Caco-2 (cell line): ENCODE results near the gene PIGL. TPM values are rescaled to one million over a fixed set of nuclear protein-coding genes. Genes with fewer than 3 reads are reported as not detected.

Experiments
- BruUV-seq: library from RNA; stranded (reverse); fragments of 400-500 nt; replicated peaks from 2 replicates; lab custom pipeline; 2021; lab: Mats Ljungman, UMichigan
- CTCF ChIA-PET: fragments of 300-600 bp; sonication (Branson Sonifier 250); formaldehyde crosslinking; loops from one replicate; lab custom pipeline; 2022; ENCODE audit warnings: antibody characterized with exemption; lab: Charles Lee
- POLR2A ChIA-PET: fragments of 300-600 bp; sonication (Branson Sonifier 250); formaldehyde crosslinking; loops from one replicate; lab custom pipeline; 2022; ENCODE audit warnings: antibody characterized with exemption; lab: Charles Lee
- DNase-seq, 2 experiments: peaks; one replicate each; pipeline versions ENCODE4 v3.0.0 to v3.0.0-alpha.2; 2020 to 2022
- H3K27me3 ChIP-seq: replicated peaks from 2 replicates; pipeline ENCODE4 v1.6.0; 2011; ENCODE audit warnings: low read length; ENCODE audit not compliant: control insufficient read depth, insufficient read depth
- H3K36me3 ChIP-seq: 2 replicates; pipeline ENCODE4 v1.5.1; 2011; ENCODE audit warnings: low read length; ENCODE audit not compliant: control insufficient read depth, insufficient read depth
- H3K4me1 ChIP-seq: fragments of 250-450 bp; sonication (Bioruptor Pico); 2 replicates; pipeline ENCODE4 v1.5.1; 2020; ENCODE audit warnings: mild to moderate bottlenecking
- H3K4me3 ChIP-seq: 2 replicates; pipeline ENCODE4 v1.5.1; 2011; ENCODE audit warnings: low read depth, mild to moderate bottlenecking, control low read depth, low read length
- H3K9me3 ChIP-seq: fragments of 250-450 bp; sonication (Bioruptor Pico); 2 replicates; pipeline ENCODE4 v1.5.1; 2020; ENCODE audit warnings: mild to moderate bottlenecking, moderate library complexity
- H3K27ac Mint-ChIP-seq: one replicate; pipeline ENCODE4 v1.8.0; 2022; ENCODE audit warnings: mixed read lengths; ENCODE audit not compliant: unreplicated experiment
- H3K27me3 Mint-ChIP-seq: one replicate; pipeline ENCODE4 v1.8.0; 2022; ENCODE audit warnings: mixed read lengths; ENCODE audit not compliant: insufficient read depth, unreplicated experiment
- H3K36me3 Mint-ChIP-seq: one replicate; pipeline ENCODE4 v1.8.0; 2022; ENCODE audit warnings: mild to moderate bottlenecking, mixed read lengths; ENCODE audit not compliant: insufficient read depth, unreplicated experiment
- H3K4me1 Mint-ChIP-seq: one replicate; pipeline ENCODE4 v1.8.0; 2022; ENCODE audit warnings: low read depth, mixed read lengths; ENCODE audit not compliant: unreplicated experiment
- H3K4me3 Mint-ChIP-seq: one replicate; pipeline ENCODE4 v1.8.0; 2022; ENCODE audit warnings: mild to moderate bottlenecking, moderate library complexity, mixed read lengths; ENCODE audit not compliant: unreplicated experiment
- H3K9me3 Mint-ChIP-seq: one replicate; pipeline ENCODE4 v1.8.0; 2022; ENCODE audit warnings: mixed read lengths; ENCODE audit not compliant: unreplicated experiment
- intact Hi-C: fragments of 100-400 bp; cut with micrococcal nuclease; formaldehyde crosslinking; loops from one replicate; pipeline ENCODE4 v1.10.0; 2022; ENCODE audit not compliant: unreplicated experiment
- total RNA-seq: library from RNA; stranded (reverse); gene quantifications from 2 replicates; pipeline ENCODE4 v1.2.3, GENCODE V29; 2022
- TF ChIP-seq, protein P1 (sequence below), 2 experiments: fragments of 200-600 bp in 1 of 2; IDR thresholded peaks; 1 replicate in 1 of 2; 2 replicates in 1 of 2; pipeline versions ENCODE4 v1.5.1 to v1.8.0; 2011 to 2022; ENCODE audit warnings: antibody characterized with exemption in 1 of 2, control low read depth in 1 of 2, inconsistent platforms in 1 of 2, low read depth in 1 of 2, low read length in 1 of 2, mild to moderate bottlenecking in 1 of 2, moderate library complexity in 1 of 2; ENCODE audit not compliant: insufficient read depth in 1 of 2, severe bottlenecking in 1 of 2, unreplicated experiment in 1 of 2

The PIGL gene
- total RNA-seq, 1 experiment from 2014 or later: 21.1 TPM

- H3K27me3 Mint-ChIP-seq: no peaks in the 10 kb centered on the region
- DNase-seq: peak; percentile 20 to 45
- Histone ChIP-seq H3K4me3 (no peak overlapping the region), H3K27me3 (no peaks in the 10 kb centered on the region), H3K9me3 (no peaks in the 10 kb centered on the region), H3K4me1 (peaks cover 60% of the 10 kb centered on the region), H3K36me3 (no peaks in the 10 kb centered on the region)
- TF ChIP-seq, protein P1, sequence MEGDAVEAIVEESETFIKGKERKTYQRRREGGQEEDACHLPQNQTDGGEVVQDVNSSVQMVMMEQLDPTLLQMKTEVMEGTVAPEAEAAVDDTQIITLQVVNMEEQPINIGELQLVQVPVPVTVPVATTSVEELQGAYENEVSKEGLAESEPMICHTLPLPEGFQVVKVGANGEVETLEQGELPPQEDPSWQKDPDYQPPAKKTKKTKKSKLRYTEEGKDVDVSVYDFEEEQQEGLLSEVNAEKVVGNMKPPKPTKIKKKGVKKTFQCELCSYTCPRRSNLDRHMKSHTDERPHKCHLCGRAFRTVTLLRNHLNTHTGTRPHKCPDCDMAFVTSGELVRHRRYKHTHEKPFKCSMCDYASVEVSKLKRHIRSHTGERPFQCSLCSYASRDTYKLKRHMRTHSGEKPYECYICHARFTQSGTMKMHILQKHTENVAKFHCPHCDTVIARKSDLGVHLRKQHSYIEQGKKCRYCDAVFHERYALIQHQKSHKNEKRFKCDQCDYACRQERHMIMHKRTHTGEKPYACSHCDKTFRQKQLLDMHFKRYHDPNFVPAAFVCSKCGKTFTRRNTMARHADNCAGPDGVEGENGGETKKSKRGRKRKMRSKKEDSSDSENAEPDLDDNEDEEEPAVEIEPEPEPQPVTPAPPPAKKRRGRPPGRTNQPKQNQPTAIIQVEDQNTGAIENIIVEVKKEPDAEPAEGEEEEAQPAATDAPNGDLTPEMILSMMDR (IDR thresholded peaks at IDR 0.05; ENCODE audit: insufficient read depth in 1 of 2, low read depth in 1 of 2, low read length in 1 of 2, severe bottlenecking in 1 of 2, unreplicated experiment in 1 of 2): no peak
- BruUV-seq: TSS peak; percentile 97
- POLR2A ChIA-PET: interaction anchor here (1.8 to 2.3 kb wide), 2 partner anchors 9 to 12 kb away, joined by 11 read pairs; no protein-coding TSS in a partner anchor
- no peaks in the 10 kb centered on the region for H3K9me3 Mint-ChIP-seq
- H3K4me3 Mint-ChIP-seq: peak overlapping the region; percentile 54
- H3K4me1 Mint-ChIP-seq: peaks cover 25% of the 10 kb centered on the region
- no peaks in the 10 kb centered on the region for H3K36me3 Mint-ChIP-seq
- intact Hi-C loops: loop anchor here (1.0 kb wide), 1 partner anchor 11 kb away; no protein-coding TSS in a partner anchor
- CTCF ChIA-PET: interaction anchor here (0.6 to 1.3 kb wide), 2 partner anchors 11 to 82 kb away, joined by 3 read pairs; no protein-coding TSS in a partner anchor
- H3K27ac Mint-ChIP-seq: peak overlapping the region; percentile 84
Measured at GRCh38 chr17:16297367-16298139, 80.5 kb downstream of the PIGL start.

GRCh38 chr17:16298140-16298662 is 81.2 kb downstream of the PIGL start:
- H3K4me1 ChIP-seq: peaks cover 60% of the 10 kb centered on the region
- intact Hi-C loops: no loop called here
- BruUV-seq: no TSS peak

DNA sequence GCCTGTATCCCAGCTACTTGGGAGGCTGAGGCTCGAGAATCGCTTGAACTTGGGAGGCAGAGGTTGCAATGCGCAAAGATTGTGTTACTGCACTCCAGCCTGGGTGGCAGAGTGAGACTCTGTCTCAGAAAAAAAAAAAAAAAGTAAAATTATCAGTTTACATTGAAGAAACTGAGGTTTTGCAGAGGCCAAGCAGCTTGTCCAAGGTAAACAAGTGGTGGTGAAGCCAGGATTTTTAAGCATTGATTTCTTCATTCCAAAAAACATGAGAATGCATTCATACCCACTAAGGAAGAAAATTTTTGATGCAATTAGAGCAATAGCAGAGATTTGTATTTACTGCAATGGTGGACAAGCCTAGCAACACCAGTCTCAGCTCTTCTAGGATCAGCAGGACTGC is 83.5 kb downstream of the PIGL start:
- Histone ChIP-seq H3K4me3 (no peak overlapping the region), H3K9me3 (no peaks in the 10 kb centered on the region), H3K27me3 (no peaks in the 10 kb centered on the region), H3K36me3 (no peaks in the 10 kb centered on the region), H3K4me1 (peaks cover 42% of the 10 kb centered on the region)
- Mint-ChIP-seq H3K4me3 (no peak overlapping the region), H3K9me3 (no peaks in the 10 kb centered on the region), H3K36me3 (no peaks in the 10 kb centered on the region), H3K27ac (no peak overlapping the region), H3K4me1 (peaks cover 21% of the 10 kb centered on the region), H3K27me3 (no peaks in the 10 kb centered on the region)
- no TSS peak for BruUV-seq
- intact Hi-C loops: no loop called here
- POLR2A ChIA-PET: no interaction called here
- CTCF ChIA-PET: no interaction called here
- TF ChIP-seq, protein P1 (IDR thresholded peaks at IDR 0.05; ENCODE audit: insufficient read depth in 1 of 2, low read depth in 1 of 2, low read length in 1 of 2, severe bottlenecking in 1 of 2, unreplicated experiment in 1 of 2): no peak
- DNase-seq: no peak

More at GRCh38 chr17:16298140-16298662, 81.2 kb downstream of the PIGL start:
- Histone ChIP-seq H3K27me3 (no peaks in the 10 kb centered on the region), H3K4me3 (no peak overlapping the region), H3K9me3 (no peaks in the 10 kb centered on the region), H3K36me3 (no peaks in the 10 kb centered on the region)
- TF ChIP-seq, protein P1 (IDR thresholded peaks at IDR 0.05; ENCODE audit: insufficient read depth in 1 of 2, low read depth in 1 of 2, low read length in 1 of 2, severe bottlenecking in 1 of 2, unreplicated experiment in 1 of 2): no peak
- peak; percentile 48 to 61 for DNase-seq
- Mint-ChIP-seq H3K4me3 (peak overlapping the region; percentile 40), H3K27me3 (no peaks in the 10 kb centered on the region), H3K4me1 (peaks cover 28% of the 10 kb centered on the region), H3K9me3 (no peaks in the 10 kb centered on the region), H3K27ac (peak overlapping the region; percentile 84), H3K36me3 (no peaks in the 10 kb centered on the region)
- ChIA-PET CTCF (interaction anchor here (1.3 kb wide), 1 partner anchor 12 kb away, joined by 3 read pairs; no protein-coding TSS in a partner anchor), POLR2A (interaction anchor here (1.8 to 2.3 kb wide), 2 partner anchors 10 to 12 kb away, joined by 11 read pairs; no protein-coding TSS in a partner anchor)
